GM21619 (cell line): ENCODE measurements around the gene KLHL22.
"Not testable (repeated sequence)": the region's sequence is repeated elsewhere in the genome, so short reads cannot be mapped to it uniquely, and the experiment has no call there.

ENCODE experiments used
- ATAC-seq: cut with Tn5 transposase; IDR thresholded peaks from one replicate; pipeline ENCODE4 v1.9.1; 2021; ENCODE audit not compliant: unreplicated experiment

Gene KLHL22

DNA sequence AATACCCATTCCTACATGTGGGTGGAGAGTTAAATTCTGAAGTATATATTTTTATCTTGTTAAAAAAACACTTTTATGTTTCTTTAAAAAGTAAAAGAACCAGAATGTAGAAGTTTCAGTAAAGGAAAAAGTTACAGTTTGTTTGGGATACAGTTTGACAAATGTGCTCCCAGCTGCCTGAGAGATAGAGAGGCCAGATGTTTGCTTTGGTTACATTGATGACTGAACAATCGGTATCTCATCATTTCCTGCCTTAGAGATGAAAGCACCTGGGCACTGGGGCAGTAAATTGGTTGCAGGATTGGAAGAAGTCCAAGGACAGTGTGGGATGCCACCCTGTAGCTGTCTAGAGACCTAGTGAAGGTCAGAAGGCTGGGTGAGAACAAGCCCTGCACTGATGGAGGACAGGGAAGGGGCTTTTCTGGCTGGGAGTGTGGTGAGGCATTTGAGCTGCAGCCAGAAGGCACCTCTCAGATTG, 28.4 kb upstream of the KLHL22 start:
- no peak for ATAC-seq

DNA sequence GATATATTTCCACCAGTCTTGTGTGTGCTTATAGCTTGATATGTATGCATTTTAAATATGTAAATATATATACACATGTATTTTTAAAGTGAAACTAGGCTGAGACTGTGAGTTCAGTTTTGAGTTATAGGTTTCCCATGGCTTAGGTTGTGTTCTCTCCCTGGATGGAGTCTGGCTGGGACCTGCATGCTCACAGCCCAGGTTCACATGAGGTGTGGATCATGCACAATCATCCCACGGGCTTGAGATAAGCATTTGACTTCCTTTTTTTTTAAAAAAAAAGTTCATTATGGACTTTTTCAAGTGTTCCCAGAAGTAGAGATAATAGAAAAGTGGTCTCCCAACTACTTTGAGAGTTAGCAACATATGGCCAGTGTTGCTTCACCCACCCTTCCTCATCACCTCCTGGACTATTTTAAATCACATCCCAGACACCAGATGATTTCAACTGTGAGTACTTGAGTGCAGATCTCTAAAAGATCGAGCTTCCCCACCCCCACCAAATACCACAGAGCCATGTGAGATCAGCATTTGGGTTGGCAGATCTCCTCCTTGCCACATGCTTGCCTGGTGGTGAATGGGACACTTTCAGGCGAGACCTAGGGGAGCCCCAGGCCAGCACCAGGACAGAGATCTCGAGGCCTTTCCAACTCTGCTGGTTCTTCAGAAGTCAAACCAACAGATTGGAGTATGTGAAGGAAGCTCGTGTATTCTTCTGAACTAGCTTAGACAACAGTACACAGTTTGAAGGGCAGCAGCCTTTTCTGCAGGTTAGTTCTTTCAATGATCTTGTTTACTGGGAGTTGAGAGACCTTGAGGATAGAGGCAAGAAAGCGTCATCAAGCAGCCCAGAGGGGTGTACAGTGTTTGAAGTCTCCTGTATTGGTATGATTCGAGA, 27.7 kb upstream of the KLHL22 start:
- ATAC-seq: no peak

DNA sequence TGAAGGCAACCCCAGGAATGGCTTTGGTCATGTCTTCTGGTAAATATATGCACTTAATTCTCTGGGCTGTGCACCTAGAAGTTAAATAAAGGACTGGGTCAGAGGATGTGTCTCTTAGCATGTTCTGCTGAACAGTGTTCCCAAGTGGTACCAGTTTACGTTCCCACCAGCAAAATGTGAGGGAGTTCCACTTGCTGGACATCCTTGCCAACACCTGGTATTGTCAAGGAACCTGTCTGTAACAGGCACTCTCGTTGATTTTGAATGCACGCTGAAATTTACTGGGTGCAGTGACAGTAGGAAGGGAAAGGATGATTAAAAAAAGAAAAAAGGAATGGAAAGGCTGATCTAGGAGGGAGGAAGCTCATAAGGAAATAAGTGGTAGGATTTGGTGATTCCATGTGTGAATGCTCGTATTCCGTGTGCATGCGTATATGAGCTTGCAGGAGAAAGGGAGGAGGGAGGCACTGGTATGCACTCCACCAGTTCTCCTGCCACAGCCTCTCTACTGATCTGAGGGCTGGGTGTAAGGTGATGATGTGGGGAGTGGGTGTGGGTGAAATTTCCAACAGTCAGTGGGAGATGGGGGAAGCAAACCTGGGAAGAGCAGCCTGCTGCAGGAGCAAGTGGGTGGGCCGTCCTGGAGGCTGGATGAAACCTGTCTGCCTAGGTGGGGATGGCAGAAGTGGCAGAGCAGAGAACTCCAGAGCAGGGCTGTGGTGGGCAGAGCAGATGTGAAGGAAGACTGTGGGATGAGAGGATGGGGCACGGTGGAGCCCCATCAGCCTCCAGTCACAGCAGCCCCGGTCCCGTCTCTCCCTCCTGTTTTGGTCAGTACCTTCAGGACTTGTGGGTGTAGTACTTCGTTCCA, 26.8 kb upstream of the KLHL22 start:
- ATAC-seq: no peak

DNA sequence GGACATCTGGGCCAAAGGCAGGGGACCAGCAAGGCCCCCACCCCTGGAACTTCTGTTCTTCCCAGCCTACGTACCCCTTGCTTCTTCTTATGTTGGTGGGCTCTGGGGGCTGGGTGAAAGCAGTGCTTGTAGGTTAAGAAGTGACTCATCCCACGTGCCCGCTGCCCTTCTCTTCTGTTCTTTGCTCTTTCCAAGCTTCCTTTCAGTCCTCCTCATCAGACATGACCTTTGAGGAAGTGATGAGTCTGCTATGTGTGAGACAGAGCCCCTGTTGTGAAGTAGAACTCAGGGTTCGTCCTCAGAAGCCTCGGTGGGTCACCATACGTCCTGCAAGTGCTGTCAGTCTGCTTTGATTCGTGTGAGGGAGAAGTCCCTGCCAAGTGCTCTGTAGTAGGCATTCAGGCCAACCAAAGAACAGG, 24.5 kb upstream of the KLHL22 start:
- ATAC-seq: no peak

DNA sequence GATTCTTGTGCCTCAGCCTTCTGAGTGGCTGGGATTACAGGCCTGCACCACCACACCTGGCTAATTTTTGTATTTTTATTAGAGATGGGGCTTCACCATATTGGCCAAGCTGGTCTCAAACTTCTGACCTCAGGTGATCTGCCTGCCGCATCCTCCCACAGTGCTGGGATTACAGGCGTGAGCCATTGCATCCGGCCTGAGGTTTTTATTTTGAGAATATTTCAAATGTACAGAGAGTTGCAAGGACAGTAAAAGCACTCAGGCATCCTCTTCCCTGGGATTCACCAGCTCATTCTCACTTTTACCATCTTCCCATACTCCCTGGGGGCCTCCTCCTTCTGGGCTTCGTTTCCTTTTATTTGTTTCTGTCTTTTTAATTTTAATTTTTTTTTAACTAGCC, 24.0 kb upstream of the KLHL22 start:
- ATAC-seq: no peak

DNA sequence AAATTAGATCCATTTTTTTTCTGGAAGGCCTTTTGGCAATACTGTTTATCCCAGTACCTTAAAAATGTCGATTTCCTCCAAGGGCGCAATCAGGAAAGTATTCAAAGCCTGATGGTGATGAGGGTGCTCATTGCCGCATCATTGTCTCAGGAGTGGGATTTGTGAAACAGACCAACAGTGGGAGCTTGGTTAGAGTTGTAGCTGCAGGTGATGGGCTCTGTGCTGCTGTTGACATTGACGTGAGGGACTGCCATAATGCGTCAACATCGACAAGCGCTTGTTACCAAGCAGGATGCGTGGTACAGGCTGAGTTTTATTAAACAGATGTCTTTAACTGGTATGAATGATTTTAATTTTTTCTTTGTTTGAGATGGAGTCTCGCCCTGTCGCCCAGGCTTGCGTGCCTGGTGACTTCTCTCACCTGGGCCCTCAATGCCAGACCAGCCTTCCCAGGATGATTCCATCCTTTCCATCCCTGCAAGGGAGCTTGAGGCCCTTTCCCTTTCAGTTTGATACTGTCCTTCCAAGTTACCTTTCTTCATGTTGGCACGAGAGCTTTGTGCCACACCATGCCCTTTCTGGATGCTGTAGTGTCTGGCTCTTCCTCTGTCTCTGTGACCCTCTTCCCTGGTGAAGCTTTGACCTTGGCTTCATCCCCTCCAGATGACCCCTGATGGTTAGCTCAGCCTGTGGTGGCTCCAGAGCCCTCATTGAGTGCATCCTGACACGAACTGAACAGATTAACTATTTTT, 22.4 kb upstream of the KLHL22 start:
- ATAC-seq: no peak

DNA sequence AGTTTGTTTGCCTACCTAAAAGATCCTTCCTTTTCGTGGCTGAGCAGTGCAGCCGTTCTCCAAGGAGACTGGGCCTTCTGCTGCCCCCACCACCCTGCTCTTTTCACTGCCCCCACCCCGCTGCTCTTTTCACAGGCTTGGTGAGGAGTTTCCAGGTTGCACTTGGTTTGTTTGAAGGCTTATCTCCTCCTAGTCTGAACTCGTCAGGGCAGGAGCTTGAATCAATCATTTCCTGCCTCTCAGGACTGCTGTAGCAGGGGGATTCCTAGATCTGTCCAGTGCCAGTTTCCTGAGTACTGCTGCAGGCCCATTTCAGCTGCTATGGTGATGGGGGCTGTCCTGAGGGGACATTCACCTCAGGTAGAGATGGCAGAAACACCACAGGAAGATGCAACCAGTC, 21.8 kb upstream of the KLHL22 start:
- ATAC-seq: no peak

DNA sequence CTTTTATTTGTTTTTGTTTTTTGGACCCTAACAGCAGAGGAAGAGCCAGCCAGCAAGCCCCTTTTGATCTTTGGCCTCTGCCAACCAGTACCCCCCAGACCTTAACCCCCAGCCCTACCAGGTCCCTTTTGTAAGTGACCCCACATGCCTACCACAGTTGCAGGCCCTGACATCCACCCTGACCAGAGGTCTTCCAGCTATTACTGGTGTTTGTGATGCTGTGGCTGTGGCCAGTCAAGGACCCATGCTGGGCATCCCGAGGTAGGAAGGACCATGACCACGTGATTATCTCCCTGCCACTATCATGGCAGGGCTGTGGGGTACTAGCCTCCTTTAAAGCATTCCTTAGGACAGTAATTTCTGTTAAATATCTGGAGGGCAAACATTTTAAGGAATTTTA, 20.8 kb upstream of the KLHL22 start:
- ATAC-seq: no peak

DNA sequence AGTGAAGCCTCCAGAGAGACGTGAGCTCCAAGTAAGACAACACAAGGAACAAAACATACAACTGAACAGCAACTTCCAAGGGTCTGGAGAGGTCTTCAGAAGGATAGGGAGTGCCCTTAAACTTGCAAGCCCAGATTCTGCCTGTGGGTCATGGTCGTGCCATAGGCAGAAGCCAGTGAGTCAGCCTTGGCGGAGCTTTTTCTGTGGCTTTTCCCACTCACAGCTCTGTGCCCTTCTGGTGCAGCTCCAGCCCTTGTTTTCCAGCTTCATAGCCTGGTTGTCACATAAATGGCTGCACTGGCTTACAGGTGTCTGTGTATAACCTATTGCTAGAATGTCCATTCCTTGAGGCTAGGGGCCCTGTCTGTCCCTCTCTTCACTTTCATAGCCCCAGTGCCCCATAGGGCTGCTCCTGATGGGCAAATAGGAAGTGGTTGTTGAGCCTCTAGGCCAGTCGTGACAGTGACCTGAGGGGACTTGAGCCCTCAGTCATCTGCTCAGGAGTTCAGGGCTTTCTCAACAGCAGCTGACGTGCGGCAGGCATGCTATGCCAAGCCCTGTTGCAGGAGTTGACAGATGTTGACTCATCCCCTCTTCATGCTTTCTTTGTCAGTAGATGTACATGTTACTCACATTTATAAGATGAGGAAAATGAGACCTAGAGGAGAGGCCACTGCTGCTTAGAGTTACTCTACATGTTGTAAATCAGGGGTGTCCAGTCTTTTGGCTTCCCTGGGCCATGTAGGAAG, 19.2 kb upstream of the KLHL22 start:
- ATAC-seq: no peak

DNA sequence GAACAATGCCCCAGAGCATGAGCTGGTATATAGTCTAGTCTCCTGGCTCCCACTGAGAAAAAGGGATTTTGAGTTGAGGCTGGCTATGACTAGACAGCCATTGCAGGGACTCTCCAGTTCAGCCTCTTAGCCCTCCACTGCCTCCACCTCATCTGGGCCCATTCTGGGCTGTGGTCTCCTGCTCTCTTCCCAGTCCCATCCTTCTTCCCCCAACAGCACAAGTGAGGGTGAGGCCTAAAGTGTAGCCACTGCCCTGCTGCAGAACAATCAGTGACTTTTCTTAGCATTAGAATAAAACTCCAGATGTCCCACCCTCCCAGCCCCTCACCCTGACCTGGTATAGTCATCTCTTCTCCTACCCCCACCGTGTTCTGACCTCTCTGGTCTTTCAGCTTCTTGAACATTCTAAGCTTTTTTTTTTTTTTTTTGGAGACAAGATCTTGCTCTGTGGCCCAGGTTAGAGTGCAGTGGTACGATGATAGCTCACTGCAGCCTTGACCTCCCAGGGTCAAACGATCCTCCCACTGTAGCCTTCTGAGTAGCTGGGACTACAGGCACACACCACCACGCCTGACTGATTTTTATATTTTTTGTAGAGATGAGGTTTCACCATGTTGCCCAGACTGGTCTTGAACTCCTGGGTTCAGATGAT, 16.1 kb upstream of the KLHL22 start:
- no peak for ATAC-seq

DNA sequence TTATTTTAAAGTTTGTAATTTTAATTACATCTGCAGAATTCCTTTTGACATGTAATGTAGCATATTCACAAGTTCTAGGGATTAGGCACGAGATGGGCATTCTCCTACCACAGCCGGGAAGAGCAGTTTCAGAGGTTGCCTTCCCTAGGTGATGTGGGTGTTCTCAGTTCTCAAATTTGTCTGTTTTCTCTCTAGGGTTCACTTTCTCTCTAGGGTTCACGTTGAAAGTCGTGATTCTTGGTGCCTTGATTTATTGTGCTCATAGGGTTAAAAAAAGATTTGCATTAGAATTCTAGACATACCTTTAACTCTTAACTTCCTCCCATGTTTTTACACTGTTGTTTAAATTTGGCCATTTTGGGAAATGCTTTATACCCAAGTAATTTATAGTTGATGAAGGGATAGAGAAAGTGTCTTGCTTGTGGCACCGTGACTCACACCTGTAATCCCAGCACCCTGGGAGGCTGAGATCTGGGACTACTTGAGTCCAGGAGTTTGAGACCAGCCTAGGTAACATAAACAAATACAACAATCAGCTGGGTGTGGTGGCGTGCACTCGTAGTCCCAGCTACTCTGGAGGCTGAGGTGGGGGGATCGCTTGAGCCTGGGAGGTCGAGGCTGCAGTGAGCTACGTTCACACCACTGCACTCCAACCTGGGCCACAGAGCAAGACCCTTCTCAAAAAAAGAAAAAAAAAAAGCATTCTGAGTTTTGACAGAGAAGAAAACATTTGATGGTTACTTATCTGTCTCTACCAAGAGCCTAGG, 15.4 kb upstream of the KLHL22 start:
- no peak for ATAC-seq

DNA sequence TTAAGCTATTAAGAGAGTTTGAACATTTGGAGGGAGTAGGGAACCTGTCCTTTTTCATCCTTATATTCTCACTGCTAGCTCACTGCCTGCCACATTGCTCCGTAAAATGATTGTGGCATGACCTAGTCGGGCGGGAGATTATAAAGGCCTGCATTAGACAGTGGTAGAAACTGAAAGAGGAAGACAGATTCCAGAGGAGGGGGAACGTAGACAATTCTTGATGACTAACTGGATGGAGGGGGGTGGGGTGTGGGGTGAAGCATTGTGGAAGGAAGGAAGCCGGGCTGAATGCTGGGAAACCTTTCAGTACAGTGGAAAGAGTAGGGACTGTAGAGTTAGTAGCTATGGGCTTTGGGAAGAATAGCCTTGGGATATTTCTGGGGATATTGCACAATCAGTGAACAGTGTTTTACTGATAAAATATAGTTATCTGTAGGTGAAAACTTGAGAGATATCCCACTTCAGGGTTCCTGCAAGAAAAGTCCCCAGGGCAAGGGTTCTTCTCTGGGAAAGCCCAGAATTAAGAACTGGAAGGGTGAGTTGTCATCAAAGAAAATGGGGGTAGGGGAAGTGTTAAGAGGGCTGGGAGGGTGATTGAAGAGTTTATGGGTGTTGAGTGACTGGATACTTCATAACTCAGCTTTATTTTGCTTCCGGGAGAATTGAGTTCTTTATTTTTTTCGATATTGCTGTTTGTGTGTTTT, 13.9 kb upstream of the KLHL22 start:
- ATAC-seq: no peak

DNA sequence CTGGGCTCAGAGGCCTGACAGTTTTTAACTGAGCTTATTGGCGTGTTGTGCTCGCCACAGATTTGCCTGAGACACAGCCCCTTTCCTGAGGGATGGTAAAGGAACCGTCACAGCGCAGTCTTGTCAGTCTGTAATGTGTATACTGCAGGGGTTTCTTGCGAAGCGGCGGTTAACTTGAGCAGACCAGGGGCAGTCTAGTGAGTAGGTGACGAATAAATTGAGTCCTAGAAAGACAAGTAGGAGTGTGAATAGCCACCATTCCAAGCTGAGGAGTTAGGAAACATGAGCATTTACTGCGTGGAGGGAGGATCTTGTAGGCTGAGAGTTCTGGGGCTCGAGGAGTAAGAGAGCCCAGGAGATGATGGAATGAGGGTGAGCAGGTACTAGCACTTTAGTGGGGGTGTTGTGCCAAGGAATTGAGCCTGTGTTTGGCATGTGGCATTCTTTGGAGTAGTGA, 13.2 kb upstream of the KLHL22 start:
- ATAC-seq: no peak

DNA sequence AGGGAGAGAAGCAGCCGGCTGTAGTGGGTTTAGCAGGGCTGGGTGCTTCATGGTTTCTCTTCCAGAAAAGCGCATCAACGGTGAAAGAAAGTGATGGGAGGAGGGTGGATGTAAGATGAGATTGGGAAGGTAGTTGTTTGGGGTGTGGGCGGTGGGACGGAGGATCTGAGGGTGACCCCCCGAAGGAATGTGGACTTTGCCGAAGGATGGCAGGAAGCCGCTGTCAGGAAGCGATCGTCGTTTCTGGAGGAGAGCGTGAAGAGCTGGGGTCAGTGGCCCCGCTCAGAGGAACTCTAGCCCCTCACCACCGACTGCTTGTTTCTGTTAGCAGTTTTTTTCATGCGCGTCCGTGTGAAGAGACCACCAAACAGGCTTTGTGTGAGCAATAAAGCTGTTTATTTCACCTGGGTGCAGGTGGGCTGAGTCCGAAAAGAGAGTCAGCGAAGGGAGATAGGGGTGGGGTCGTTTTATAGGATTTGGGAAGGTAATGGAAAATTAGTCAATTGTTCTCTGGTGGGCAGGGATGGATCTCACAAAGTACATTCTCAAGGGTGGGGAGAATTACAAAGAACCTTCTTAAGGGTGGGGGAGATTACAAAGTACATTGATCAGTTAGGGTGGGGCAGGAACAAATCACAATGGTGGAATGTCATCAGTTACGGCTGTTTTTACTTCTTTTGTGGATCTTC, 12.6 kb upstream of the KLHL22 start:
- not testable (repeated sequence) for ATAC-seq

DNA sequence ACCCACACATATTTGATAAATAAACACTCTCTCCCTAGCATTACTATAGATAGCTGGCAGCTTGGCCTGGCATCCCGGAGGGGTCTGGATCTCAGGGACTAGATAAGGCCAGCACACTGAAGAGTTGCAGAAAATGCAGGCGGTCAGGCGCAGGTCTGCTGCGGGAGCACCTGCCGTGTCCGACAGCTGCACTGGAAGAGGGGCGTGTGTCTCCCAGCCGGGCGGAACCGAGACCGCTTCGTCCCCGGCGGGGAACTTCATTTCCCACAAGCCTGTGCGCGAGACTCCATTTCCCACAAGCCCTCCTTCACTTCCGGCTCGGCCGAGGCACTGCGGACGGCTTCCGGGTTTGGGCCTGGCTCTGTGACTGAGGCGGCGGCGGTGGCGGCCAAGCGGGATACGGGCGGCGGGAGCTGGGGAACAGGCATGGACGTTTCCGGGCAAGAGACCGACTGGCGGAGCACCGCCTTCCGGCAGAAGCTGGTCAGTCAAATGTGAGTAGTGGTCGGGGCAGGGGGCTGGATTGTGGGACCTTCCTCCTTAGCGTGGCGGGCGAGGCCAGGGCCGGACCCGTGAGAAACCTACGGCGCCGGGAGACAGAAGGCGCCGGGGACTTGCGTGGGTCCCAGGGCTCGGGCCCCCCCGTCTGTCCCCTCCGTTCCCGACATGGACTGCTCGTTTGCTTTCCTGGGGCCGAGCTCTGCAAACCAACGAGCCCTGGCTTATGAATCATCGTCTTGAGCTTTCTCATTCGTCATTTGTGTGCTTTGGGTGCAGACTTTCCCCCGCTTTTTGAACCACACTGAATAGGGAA, 11.9 kb upstream of the KLHL22 start, which contains the start of gene MED15:
TSS of gene MED15 (plus strand) at position 358 of the 814 bp plus-strand sequence. CDS start at position 427, 69 bp downstream.
- ATAC-seq: peak; percentile 73

DNA sequence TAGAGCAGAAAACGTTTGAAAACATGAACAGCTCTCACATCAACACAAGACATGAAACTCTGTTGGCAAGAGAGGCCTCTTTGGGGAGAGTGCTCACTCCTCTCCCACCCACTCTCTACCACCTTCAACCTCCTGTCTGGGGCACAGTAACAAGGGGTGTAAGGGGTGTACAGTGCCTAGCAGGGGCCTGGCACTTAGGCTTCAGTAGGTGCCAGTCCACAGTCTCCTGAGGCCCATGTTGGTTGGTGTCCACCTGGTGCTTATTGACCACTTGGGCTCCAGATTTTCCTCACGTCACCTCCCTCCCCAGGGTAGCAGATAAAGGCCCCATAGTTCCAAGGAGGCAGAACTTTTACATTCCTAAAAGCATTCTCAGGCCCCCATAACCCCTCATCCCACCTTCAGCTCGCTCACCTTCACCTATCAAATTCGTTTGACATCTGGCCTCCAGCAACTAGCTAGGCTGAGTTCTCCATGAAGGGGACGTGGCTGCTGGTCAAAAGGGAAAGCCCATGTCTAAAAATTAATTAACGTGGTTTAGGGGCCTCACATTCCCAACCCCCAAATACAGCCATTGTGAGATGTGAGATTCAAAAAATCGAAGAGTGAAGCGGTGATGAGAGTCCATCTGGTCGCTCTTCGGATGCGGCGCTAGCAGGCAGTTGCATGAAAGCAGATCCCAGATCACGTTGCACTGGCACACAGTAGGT, 11.1 kb upstream of the KLHL22 start:
- ATAC-seq: no peak
